MCF 10A (cell line): Measurements from ENCODE around the gene ZEB1. TPM values are rescaled to one million over a fixed set of nuclear protein-coding genes. Genes with fewer than 3 reads are reported as not detected.

Experiments
- BruUV-seq: library from RNA; stranded (reverse); fragments of 400-500 nt; replicated peaks from 2 replicates; lab custom pipeline; 2021; lab: Mats Ljungman, UMichigan
- CTCF ChIA-PET: fragments of 300-600 bp; sonication (Branson Sonifier 250); formaldehyde crosslinking; extraction: SDS; loops from one replicate; lab custom pipeline; 2021; ENCODE audit warnings: antibody characterized with exemption, inconsistent platforms; lab: Yijun Ruan, JAX
- POLR2A ChIA-PET: fragments of 300-600, 350-650 bp; sonication (Branson Sonifier 250); formaldehyde crosslinking; extraction: SDS; loops from one replicate; lab custom pipeline; 2020; ENCODE audit warnings: antibody characterized with exemption, inconsistent platforms; lab: Yijun Ruan, JAX
- DNase-seq: peaks from one replicate; pipeline ENCODE4 v3.0.0-alpha.2; 2018; ENCODE audit not compliant: unreplicated experiment
- H3K27ac Mint-ChIP-seq: one replicate; pipeline ENCODE4 v1.8.0; 2022; ENCODE audit warnings: mild to moderate bottlenecking, low read depth, mixed read lengths; ENCODE audit not compliant: unreplicated experiment
- H3K27me3 Mint-ChIP-seq: one replicate; pipeline ENCODE4 v1.8.0; 2022; ENCODE audit warnings: mixed read lengths; ENCODE audit not compliant: insufficient read depth, unreplicated experiment
- H3K36me3 Mint-ChIP-seq: one replicate; pipeline ENCODE4 v1.8.0; 2022; ENCODE audit warnings: mild to moderate bottlenecking, moderate library complexity, mixed read lengths; ENCODE audit not compliant: insufficient read depth, unreplicated experiment
- H3K4me1 Mint-ChIP-seq: one replicate; pipeline ENCODE4 v1.8.0; 2022; ENCODE audit warnings: mixed read lengths; ENCODE audit not compliant: insufficient read depth, unreplicated experiment
- H3K4me3 Mint-ChIP-seq: one replicate; pipeline ENCODE4 v1.8.0; 2022; ENCODE audit warnings: mild to moderate bottlenecking, moderate library complexity, mixed read lengths; ENCODE audit not compliant: unreplicated experiment
- H3K9me3 Mint-ChIP-seq: one replicate; pipeline ENCODE4 v1.8.0; 2022; ENCODE audit warnings: mixed read lengths; ENCODE audit not compliant: unreplicated experiment
- CTCF ChIP-seq: fragments of 200-600 bp; IDR thresholded peaks from one replicate; pipeline ENCODE4 v1.8.0; 2022; ENCODE audit warnings: antibody characterized with exemption, mild to moderate bottlenecking; ENCODE audit not compliant: unreplicated experiment
- intact Hi-C: fragments of 100-400 bp; cut with micrococcal nuclease; formaldehyde crosslinking; loops from 2 replicates; pipeline ENCODE4 v1.14.1; 2022
- total RNA-seq: library from RNA; stranded (reverse); gene quantifications from 2 replicates; pipeline ENCODE4 v1.2.3, GENCODE V29; 2022

The ZEB1 gene
- total RNA-seq, 1 experiment from 2014 or later = 15.1 TPM

- POLR2A ChIA-PET = no interaction called here
- Mint-ChIP-seq H3K4me1 (no peaks in the 10 kb centered on the region), H3K27ac (no peak overlapping the region), H3K4me3 (no peak overlapping the region), H3K27me3 (no peaks in the 10 kb centered on the region), H3K9me3 (no peaks in the 10 kb centered on the region), H3K36me3 (no peaks in the 10 kb centered on the region)
- no peak for TF ChIP-seq CTCF
- CTCF ChIA-PET = no interaction called here
- intact Hi-C loops = no loop called here
- BruUV-seq = no TSS peak
- peak; percentile 21 for DNase-seq
Measured at GRCh38 chr10:31578181-31578852, 259.3 kb downstream of the ZEB1 start.

- H3K4me1 Mint-ChIP-seq = no peaks in the 10 kb centered on the region
- H3K4me3 Mint-ChIP-seq = no peak overlapping the region
- CTCF ChIA-PET = interaction anchor here (0.6 kb wide), 1 partner anchor 83 kb away, joined by 4 read pairs; no protein-coding TSS in a partner anchor
- no peak overlapping the region for H3K27ac Mint-ChIP-seq
- no peak for TF ChIP-seq CTCF
- POLR2A ChIA-PET = no interaction called here
- no peaks in the 10 kb centered on the region for H3K9me3 Mint-ChIP-seq
- intact Hi-C loops = no loop called here
- H3K27me3 Mint-ChIP-seq = no peaks in the 10 kb centered on the region
- DNase-seq = no peak
- BruUV-seq = no TSS peak
- no peaks in the 10 kb centered on the region for H3K36me3 Mint-ChIP-seq
Measured at GRCh38 chr10:31578951-31579350, 259.9 kb downstream of the ZEB1 start.
